ENCODE measurements around the gene TMPRSS9.
"Not testable (repeated sequence)": the region's sequence is repeated elsewhere in the genome, so short reads cannot be mapped to it uniquely, and the experiment has no call there.

Gene TMPRSS9

DNA sequence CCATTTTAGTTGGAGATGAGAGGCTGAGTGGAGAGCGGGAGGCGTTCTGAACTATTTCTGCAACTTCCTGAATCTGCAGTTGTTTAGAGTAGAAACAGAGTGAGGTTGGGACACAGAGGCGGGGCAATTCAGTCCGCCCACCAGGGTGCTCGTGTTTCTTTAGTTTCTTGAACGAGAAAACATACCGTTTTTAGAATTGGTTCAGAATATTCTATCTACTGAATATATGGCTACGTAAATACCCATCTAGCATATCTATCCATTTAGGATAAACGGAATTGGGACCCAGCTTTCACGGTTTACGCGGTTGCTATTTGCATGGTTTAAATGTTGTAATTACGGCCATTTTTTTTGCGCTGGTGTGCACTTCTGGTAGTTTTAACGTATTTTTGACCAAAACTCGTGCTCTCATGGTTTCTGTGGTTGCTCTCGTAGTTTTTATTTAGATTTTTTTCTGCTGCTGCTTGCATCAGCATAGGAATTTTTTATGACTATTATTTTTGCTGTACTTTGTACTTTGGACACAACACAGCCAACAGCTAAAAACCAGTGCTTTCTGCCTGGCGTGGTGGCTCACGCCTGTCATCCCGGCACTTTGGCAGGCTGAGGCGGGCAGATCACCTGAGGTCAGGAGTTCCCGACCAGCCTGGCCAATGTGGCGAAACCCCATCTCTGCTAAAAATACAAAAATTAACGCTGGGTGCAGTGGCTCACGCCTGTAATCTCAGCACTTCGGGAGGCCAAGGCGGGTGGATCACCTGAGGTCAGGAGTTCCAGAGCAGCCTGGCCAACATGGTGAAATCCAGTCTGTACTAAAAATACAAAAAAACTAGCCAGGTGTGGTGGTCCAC lies 34.6 kb downstream of the TMPRSS9 start:
- no peak for DNase-seq

DNA sequence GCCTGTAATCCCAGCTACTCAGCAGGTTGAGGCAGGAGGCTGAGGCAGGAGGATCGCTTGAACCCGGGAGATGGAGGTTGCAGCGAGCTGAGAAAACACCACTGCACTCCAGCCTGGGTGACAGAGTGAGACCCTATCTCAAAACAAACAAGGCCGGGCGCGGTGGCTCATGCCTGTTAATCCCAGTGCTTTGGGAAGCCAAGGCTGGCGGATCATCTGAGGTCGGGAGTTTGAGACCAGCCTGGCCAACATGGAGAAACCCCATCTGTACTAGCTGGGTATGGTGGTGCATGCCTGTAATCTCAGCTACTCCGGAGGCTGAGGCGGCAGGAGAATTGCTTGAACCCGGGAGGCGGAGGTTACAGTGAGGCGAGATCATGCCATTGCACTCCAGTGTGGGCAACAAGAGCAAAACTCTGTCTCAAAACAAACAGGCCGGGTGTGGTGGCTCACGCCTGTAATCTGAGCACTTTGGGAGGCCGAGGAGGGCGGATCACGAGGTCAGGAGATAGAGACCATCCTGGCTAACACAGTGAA lies 35.3 kb downstream of the TMPRSS9 start:
- DNase-seq: not testable (repeated sequence)

DNA sequence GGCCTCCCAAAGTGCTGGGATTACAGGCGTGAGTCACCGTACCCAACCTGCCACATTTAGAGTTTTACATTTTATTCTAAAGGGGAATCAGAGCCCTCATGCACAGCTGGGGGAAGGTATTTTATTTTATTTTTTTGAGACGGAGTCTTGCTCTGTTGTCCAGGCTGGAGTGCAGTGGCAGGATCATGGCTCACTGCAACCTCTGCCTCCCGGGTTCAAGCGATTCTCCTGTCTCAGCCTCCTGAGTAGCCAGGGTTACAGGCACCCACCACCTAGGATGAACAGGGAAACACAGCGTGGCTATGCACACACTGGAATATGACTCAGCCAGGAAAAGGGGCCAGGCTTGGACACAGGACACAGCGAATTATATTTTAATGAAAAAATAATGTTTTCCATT lies 37.1 kb downstream of the TMPRSS9 start:
- DNase-seq: not testable (repeated sequence)

DNA sequence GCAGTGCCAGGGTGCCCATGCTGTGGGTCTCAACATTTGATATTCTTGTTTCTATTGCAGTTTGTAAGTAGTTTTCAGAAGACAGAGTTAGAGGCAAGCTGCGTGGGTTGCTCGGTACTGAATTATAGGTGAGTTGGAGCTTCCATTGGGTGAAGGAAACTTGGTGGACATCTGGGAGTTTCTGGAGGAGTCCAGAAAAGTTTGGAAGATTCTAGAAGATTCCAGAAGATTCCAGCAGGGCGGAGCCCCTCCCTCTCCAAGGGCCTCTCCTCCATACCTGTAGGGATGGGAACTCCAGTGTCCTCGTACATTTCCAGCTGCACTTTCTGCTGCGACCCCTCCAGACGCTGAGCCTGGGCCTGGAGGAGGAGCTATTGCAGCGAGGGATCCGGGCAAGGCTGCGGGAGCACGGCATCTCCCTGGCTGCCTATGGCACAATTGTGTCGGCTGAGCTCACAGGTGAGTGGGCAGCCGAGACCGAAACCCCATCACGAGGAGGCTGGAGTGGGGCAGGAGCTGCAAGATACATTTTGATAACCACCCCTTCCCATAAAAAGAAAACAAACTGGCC lies 38.8 kb downstream of the TMPRSS9 start:
- DNase-seq: no peak

DNA sequence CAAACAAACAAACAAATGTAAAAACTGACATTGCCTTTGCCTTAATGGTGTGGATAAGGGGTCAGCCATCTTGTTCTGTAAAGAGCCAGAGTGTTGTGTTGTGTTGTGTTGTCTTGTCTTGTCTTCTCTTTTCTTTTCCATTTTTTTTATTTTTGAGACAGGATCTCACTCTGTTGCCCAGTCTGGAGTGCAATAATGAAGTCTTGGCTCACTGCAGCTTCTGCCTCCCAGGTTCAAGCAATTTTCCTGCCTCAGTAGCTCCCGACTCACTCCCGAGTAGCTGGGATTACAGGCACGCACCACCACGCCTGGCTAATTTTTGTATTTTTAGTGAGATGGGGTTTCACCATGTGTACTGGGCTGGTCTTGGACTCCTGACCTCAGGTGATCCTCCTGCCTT lies 39.5 kb downstream of the TMPRSS9 start:
- DNase-seq: no peak

DNA sequence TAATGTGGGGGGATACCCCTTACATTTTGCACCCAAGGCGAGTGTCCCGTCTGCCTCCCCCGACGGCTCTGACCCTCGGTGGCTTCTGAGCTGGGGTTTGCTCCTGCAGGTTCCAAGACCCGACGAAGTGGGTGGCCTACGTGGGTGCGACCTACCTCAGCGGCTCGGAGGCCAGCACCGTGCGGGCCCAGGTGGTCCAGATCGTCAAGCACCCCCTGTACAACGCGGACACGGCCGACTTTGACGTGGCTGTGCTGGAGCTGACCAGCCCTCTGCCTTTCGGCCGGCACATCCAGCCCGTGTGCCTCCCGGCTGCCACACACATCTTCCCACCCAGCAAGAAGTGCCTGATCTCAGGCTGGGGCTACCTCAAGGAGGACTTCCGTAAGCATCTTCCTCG lies 48.2 kb downstream of the TMPRSS9 start:
- DNase-seq: no peak

DNA sequence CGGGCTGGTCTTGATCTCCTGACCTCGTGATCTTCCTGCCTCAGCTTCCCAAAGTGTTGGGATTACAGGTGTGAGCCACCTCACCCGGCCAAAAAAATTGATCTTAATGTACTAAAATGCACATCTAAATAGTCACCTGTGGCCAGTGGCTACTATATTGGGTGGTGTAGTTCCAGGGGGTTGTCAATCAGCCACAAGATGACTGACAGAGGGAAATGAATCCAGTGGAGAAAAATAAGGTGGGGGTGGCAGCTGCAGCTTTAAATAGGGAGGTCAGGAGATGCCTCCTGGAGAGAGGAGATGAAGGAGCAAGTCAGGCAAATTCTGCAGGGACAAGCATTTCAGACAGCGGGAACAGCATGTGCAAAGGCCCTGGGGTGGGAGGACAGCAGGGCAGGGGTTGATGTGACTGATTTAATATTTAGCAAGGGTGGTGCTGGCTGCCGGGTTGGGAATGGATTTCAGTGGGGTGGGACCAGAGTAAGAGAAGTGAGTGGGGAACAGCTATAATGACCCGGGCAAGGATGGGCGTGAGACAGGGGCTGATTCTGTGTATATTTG lies 49.4 kb downstream of the TMPRSS9 start:
- DNase-seq: no peak

DNA sequence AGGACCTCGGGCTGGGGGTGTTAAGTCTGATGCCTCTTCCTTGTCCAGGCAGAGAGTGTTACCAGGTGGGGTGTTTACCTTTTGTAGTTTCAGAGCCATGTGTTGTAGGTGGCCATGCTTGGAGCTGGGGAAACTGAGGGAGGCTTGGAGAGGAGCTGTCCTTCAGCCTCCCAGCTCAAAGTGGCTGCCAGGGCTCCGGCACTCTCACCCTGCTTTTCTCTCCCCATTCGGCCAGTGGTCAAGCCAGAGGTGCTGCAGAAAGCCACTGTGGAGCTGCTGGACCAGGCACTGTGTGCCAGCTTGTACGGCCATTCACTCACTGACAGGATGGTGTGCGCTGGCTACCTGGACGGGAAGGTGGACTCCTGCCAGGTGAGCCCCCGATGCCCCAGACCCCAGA lies 50.0 kb downstream of the TMPRSS9 start:
- DNase-seq: no peak

DNA sequence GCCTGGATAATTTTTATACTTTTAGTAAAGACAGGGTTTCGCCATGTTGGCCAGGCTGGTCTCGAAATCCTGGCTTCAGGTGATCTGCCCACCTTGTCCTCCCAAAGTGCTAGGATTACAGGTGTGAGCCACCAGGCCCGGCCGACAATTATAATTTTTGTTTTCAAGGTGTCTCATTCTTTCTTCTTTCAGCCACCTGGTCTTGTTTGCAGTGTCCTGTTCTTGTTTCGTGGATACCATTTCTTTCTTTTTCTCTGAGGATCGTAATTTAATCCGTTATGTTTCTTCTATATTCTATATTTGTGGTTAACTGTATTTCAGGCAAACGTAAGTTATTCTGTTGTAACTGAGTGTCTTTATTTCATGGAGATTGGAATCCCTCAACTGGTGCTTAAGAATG lies 51.6 kb downstream of the TMPRSS9 start:
- no peak for DNase-seq

DNA sequence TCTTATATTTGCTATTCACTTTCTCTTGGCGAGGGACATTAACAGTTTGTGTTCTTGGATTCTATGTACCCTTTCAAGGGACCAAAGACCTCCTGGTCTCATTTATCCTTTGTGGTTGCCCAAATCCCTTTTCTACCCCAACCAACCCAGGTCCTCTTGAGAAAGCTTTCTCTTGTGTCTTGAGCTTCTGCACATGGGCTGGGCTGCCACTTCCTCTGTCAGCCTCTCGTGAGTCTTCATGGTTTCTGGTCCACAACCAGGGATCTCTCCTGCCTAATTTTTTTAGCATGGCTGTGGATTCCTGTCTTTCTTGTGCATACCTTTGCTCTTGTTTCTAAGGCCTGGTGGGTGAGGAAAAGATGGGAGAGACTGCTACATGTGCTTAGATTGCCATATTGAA lies 52.4 kb downstream of the TMPRSS9 start:
- DNase-seq: no peak

DNA sequence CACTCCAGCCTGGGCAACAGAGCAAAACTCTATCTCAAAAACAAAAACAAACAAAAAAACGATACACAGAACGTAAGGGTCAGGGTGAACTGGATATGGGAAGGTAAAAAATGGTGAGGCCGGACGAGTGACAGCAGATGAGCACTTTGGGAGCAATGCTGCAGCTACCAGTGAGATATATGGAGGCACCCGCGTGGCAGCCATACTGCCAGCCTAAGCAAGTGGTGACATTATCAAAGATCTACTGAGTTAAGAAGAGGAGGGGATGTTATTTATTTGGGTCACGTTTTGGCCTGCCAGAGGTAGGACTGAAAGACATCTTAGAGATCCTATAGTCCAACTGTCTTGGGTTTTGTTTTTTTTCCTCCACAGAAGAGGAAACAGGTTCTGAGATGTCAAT lies 53.1 kb downstream of the TMPRSS9 start:
- no peak for DNase-seq

DNA sequence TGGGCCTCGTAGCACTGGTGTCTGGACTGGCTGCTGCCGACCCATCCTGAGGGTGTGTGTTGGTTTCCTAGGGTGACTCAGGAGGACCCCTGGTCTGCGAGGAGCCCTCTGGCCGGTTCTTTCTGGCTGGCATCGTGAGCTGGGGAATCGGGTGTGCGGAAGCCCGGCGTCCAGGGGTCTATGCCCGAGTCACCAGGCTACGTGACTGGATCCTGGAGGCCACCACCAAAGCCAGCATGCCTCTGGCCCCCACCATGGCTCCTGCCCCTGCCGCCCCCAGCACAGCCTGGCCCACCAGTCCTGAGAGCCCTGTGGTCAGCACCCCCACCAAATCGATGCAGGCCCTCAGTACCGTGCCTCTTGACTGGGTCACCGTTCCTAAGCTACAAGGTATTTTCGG lies 53.6 kb downstream of the TMPRSS9 start:
- no peak for DNase-seq

DNA sequence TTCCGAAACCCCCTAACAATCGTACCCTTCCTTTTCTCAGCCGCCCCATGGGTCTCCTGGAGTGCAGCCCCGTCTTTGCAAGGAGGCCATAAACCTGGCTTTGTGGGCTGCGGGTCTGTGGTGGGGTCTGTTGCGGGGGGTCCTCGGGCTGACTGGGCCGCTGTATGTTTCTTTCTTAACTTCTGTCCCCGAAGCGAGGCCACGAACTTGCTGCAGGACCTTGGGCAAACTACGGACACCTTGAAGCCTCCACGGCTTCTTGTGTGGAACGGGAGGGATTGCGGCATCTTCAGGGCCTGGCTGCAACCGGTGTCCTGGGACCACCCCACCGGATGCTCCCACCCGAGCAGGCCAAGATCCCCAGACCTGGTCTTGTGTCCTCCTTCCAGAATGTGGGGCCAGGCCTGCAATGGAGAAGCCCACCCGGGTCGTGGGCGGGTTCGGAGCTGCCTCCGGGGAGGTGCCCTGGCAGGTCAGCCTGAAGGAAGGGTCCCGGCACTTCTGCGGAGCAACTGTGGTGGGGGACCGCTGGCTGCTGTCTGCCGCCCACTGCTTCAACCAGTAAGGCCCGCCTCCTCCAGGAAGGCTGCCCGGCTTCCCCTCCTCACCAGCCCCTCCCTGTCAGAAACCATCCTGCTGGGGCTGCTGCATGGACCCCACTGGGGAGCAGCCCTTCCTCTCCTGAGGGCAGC lies 55.4 kb downstream of the TMPRSS9 start:
- DNase-seq: no peak

DNA sequence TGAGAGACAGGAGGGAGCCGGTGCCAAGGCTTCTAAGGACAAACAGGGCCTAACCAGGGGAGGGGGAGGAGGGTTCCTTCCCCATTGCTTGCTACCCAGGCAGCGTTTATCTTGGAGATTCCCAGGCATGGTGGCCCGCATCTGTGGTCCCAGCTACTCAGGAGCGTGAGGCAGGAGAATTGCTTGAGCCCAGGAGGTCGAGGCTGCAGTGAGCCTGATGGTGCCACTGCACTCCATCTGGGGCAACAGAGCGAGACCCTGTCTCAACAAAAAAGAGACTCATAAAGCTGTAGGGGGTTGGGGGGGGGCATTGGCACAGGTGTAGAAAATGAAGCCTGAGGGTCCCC lies 55.9 kb downstream of the TMPRSS9 start:
- no peak for DNase-seq

DNA sequence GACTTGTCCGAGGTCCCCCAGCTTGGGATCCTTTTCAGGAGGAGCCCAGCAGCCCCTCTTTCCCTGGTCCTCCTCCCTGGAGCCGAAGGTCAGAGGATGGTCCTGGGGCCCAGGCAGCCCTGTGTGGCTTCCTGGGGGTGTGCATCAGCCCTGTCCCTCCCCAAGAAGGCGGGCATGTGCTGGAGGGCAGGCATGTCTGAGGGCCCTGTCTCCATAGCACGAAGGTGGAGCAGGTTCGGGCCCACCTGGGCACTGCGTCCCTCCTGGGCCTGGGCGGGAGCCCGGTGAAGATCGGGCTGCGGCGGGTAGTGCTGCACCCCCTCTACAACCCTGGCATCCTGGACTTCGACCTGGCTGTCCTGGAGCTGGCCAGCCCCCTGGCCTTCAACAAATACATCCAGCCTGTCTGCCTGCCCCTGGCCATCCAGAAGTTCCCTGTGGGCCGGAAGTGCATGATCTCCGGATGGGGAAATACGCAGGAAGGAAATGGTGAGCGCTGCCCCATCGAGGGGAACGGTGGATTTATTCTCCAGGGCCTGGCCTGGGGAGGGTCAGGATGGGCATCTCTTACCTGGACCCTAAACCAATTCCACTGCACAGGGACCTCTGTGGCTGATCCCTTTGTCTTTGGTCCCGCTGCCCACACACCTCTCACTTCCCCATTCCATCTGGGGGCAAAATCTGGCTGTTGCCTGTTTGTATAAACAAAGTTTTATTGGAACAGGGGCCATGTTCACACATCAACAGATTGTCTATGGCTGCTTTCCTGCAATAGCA lies 56.4 kb downstream of the TMPRSS9 start:
- DNase-seq: no peak

DNA sequence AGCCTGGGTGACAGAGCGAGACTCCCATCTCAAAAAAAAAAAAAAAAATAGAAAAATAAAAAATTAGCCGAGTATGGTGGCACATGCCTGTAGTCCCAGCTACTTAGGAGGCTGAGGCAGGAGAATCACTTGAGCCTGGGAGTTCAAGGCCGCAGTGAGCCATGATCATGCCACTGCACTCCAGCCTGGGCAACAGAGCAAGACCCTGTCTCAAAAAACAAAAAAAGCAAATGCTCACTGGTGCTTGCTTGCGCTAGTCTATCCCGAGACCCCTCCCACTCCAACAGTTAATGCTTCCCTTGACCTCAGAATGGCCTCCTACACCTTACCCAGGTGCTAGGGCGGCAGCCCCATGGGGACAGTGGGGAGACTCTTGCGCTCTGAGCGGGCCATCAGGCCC lies 57.4 kb downstream of the TMPRSS9 start:
- not testable (repeated sequence) for DNase-seq

DNA sequence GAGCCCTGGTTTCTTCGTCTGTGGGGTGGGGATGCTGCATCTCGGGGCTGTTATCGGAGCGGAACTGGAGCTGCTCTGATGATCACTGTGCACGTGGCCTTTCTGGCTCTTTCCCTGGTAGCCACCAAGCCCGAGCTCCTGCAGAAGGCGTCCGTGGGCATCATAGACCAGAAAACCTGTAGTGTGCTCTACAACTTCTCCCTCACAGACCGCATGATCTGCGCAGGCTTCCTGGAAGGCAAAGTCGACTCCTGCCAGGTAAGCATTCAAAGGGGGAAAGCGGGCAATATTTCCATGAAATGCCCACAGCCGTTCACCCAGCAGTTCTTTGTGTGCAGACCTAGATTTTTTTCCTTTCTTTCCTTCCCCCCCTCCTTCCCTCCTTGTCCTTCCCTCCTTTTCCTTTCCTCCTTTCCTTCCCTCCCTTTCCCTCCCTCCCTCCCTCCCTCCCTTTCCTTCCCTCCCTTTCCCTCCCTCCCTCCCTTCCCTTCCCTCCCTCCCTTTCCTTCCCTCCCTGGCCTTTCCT lies 57.9 kb downstream of the TMPRSS9 start:
- DNase-seq: no peak

DNA sequence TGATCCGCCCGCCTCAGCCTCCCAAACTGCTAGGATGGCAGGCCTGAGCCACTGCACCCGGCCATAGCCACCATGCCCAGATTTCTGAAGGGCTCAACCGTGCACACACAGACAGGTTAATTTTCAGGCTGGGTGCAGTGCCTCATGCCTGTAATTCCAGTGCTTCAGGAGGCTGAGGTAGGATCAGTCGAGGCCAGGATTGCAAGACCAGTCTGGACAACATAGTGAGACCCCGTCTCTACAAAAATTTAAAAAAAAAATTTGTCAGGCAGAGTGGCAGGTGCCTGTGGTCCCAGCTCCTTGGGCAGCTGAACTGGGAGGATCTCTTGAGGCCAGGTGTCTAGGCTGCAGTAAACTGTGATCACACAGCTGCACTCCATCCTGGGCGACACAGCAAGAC lies 59.7 kb downstream of the TMPRSS9 start:
- no peak for DNase-seq

DNA sequence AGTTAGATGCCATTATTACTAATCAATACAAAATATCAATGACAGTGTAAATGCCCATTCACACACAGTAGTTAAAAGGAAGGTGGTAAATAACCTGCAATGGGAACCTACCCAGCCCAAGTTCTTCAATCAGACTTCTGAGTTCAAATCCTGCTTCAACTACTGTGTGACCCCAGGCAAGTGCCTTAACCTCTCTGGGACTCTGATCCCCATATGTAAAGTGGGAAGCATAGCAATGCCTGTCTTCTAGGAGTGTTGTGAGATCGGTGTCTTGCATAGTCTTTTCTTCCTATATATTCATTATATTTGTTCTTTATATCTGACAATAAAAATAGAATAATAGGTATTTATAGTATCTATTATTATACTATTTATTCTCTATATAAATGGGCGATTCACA lies 60.4 kb downstream of the TMPRSS9 start:
- no peak for DNase-seq

DNA sequence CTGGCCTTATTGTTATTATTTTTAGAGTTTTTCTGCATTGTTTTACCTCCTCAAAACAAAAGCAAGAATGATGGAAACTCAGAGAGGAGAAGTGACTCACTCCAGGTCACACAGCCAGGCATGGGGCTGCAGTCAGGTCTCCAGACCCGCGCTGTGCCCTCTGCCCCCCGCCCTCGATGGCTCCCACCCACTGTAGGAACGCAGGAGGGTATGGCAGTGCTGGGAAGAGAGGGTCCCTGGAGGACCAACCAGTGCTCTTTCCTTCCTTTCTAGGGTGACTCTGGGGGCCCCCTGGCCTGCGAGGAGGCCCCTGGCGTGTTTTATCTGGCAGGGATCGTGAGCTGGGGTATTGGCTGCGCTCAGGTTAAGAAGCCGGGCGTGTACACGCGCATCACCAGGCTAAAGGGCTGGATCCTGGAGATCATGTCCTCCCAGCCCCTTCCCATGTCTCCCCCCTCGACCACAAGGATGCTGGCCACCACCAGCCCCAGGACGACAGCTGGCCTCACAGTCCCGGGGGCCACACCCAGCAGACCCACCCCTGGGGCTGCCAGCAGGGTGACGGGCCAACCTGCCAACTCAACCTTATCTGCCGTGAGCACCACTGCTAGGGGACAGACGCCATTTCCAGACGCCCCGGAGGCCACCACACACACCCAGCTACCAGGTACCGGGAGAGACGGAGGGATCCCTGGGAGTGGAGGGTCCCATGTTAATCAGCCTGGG lies 61.7 kb downstream of the TMPRSS9 start:
- peak; percentile 77 for DNase-seq

DNA sequence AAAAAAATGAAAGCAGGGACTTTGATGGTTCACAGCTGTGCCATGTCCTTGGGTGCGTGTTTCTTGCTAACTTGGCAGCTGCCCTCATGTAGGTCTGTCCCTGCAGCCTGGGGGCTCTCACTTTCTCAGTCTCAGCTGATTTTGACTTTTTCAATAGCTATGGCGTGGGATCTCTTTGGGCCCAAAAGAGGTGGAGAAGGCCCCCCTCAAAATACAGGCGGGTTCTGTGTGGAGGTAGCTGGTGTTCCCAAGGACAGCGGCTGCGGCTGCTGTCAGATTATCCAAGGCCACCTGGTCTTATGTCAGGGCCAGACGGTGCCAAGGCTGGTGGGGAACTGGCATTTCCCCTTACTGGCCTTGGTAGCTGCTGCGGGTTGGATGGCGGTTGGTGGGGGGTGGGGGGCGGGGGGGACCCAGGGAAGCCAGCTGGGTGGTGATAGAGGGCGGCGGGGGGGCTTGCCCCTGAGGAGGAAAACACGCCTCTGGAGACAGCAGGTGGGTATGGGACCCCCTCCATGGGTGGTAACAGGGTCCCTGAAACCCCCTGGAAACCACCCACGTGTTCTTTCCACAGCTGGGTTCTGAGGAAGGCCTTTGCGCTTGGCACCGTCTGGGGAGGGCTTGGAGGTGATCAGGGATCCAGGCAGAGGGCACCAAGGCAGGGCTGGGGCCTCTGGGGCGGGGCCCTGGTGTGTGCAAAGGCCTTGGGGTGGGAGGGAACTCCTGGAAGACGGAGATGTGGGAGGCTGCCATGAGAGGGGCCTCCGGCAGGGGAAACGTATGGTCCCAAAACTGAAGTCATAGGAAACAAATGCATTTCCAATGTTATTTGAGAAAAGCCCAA lies 63.2 kb downstream of the TMPRSS9 start:
- DNase-seq: peak; percentile 78
